ENCODE measurements around the gene BLTP2. TPM values are rescaled to one million over a fixed set of nuclear protein-coding genes. Genes with fewer than 3 reads are reported as not detected.

The BLTP2 gene
- total RNA-seq, 4 donors from 2014 or later: 139 to 175 (median 167) TPM

GRCh38 chr17:28657756-28658155 is 12.8 kb upstream of the BLTP2 start:
- TF ChIP-seq POLR2A (IDR thresholded peaks at IDR 0.05): no peak
- TF ChIP-seq CTCF (IDR thresholded peaks at IDR 0.05): no peak
- Histone ChIP-seq H3K4me3 (no peak overlapping the region), H3K27ac (no peak overlapping the region), H3K9me3 (no peaks in the 10 kb centered on the region), H3K36me3 (peaks cover 0 to 55% (median 0%) of the 10 kb centered on the region in 3 donors), H3K4me1 (peaks cover 0 to 12% (median 2%) of the 10 kb centered on the region in 4 donors), H3K27me3 (no peaks in the 10 kb centered on the region)
- no peak for DNase-seq

- H3K4me1 ChIP-seq: peaks cover 0 to 1% (median 0%) of the 10 kb centered on the region in 4 donors
- TF ChIP-seq POLR2A (IDR thresholded peaks at IDR 0.05): no peak
- TF ChIP-seq CTCF (IDR thresholded peaks at IDR 0.05): no peak
- no peak overlapping the region for H3K27ac ChIP-seq
- no peak overlapping the region for H3K4me3 ChIP-seq
- peaks cover 0 to 72% (median 0%) of the 10 kb centered on the region in 3 donors for H3K36me3 ChIP-seq
- no peaks in the 10 kb centered on the region for H3K27me3 ChIP-seq
- DNase-seq: no peak
- no peaks in the 10 kb centered on the region for H3K9me3 ChIP-seq
Measured at GRCh38 chr17:28655160-28655559, 10.2 kb upstream of the BLTP2 start.

GRCh38 chr17:28648698-28649097 is 3.7 kb upstream of the BLTP2 start:
- H3K9me3 ChIP-seq: no peaks in the 10 kb centered on the region
- H3K36me3 ChIP-seq: peaks cover 0 to 45% (median 0%) of the 10 kb centered on the region in 3 donors
- no peaks in the 10 kb centered on the region for H3K27me3 ChIP-seq
- DNase-seq: no peak
- H3K4me3 ChIP-seq: no peak overlapping the region
- H3K27ac ChIP-seq: no peak overlapping the region
- TF ChIP-seq CTCF (IDR thresholded peaks at IDR 0.05): no peak
- TF ChIP-seq POLR2A (IDR thresholded peaks at IDR 0.05): no peak
- peaks cover 0 to 21% (median 12%) of the 10 kb centered on the region in 4 donors for H3K4me1 ChIP-seq

- peaks cover 0 to 46% (median 0%) of the 10 kb centered on the region in 3 donors for H3K36me3 ChIP-seq
- peak in 2 of 3 donors; percentile 18 to 57 for DNase-seq
- no peaks in the 10 kb centered on the region for H3K9me3 ChIP-seq
- no peaks in the 10 kb centered on the region for H3K27me3 ChIP-seq
- peaks cover 0 to 41% (median 15%) of the 10 kb centered on the region in 4 donors for H3K4me1 ChIP-seq
- TF ChIP-seq POLR2A (IDR thresholded peaks at IDR 0.05): no peak
- TF ChIP-seq CTCF (IDR thresholded peaks at IDR 0.05): no peak
- H3K4me3 ChIP-seq: peak overlapping the region in 2 of 4 donors; percentile 84 to 93
- H3K27ac ChIP-seq: peak overlapping the region; percentile 89 to 98 (median 94)
Measured at GRCh38 chr17:28646039-28646754, 1.2 kb upstream of the BLTP2 start.

GRCh38 chr17:28645576-28645939 is 600 bp upstream of the BLTP2 start:
- peaks cover 0 to 41% (median 15%) of the 10 kb centered on the region in 4 donors for H3K4me1 ChIP-seq
- peak overlapping the region; percentile 84 to 99 (median 94) for H3K4me3 ChIP-seq
- no peak for DNase-seq
- peaks cover 0 to 48% (median 2%) of the 10 kb centered on the region in 3 donors for H3K36me3 ChIP-seq
- TF ChIP-seq CTCF (IDR thresholded peaks at IDR 0.05) (no peak), POLR2A (IDR thresholded peaks at IDR 0.05) (no peak)
- H3K9me3 ChIP-seq: no peaks in the 10 kb centered on the region
- no peaks in the 10 kb centered on the region for H3K27me3 ChIP-seq
- H3K27ac ChIP-seq: peak overlapping the region; percentile 89 to 98 (median 94)
